ENCODE results near the gene SLC2A3.
"Not testable (repeated sequence)": the region's sequence is repeated elsewhere in the genome, so short reads cannot be mapped to it uniquely, and the experiment has no call there.

The SLC2A3 gene

DNA sequence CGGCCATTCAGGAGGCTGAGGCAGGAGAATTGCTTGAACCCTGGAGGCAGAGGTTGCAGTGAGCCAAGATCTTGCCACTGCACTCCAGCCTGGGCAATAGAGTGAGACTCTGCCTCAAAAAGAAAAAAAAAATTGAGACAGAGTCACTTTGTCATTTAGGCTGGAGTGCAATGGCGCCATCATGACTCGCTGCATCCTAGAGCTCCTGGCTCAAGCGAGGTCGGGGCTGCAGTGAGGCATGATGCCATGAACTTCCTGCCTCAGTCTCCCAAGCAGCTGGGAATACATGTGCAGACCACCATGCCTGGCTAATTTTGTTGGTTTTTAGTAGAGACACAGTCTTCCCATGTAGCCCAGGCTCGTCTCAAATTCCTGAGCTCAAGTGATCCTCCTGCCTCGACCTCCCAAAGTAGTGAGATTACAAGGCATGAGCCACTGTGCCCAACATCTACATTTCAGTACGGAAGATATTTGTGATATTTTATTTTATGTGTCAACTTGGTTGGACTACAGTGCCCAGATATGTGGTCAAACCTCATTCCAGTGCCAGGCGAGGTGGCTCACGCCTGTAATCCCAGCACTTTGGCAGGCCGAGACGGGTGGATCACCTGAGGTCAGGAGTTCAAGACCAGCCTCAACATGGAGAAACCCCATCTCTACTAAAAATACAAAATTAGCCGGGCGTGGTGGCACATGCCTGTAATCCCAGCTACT is 14.4 kb upstream of the SLC2A3 start:
- DNase-seq, result not testable (repeated sequence)

GRCh38 chr12:7948589-7949260 is 12.7 kb upstream of the SLC2A3 start:
- no peak for DNase-seq

- DNase-seq, result no peak
Measured at GRCh38 chr12:7947011-7947410, 11.0 kb upstream of the SLC2A3 start.

GRCh38 chr12:7944760-7945159 is 8.8 kb upstream of the SLC2A3 start:
- not testable (repeated sequence) for DNase-seq

GRCh38 chr12:7940906-7941305 is 4.9 kb upstream of the SLC2A3 start:
- no peak for DNase-seq

DNA sequence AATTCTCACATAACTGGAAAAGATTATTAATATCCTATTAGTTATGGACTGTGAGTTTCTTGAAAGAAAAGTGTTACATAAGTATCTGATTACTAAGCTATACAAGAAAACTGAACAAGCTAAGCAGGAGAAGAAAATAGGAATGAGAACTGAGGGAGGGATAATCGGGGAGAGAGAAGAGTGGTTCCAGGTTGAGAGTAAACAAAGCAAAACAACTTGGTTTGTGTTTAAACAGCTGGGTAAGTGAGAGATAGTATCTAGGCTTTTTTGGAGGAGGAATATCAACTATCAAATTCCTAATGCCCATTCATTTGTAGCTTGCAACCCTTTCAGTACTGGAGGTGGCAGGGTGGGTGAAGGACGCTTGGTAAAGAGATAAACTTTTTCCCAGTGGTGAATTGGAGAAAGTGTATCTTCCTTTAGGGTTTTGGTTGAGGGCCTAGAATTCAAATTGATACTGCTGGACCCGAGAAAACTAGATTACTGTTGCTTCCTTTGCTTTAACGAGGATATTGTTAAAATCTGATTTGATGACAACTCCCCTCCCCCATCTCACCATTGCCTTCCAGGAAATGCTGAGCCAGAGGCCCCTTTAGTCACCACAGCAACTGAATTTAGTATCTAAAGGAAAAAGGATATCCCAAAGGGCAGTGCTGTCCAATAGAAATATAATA is 2.0 kb upstream of the SLC2A3 start:
- DNase-seq, result peak; percentile 72

- no peak for DNase-seq
Measured at GRCh38 chr12:7934889-7935492, 996 bp downstream of the SLC2A3 start.

- no peak for DNase-seq
Measured at GRCh38 chr12:7934091-7934888, 1.7 kb downstream of the SLC2A3 start.

- DNase-seq, result peak; percentile 96
Measured at GRCh38 chr12:7933255-7933726, 2.7 kb downstream of the SLC2A3 start.

- not testable (repeated sequence) for DNase-seq
Measured at GRCh38 chr12:7932599-7933240, 3.3 kb downstream of the SLC2A3 start.

GRCh38 chr12:7929083-7929792 is 6.7 kb downstream of the SLC2A3 start:
- DNase-seq, result no peak

GRCh38 chr12:7927470-7927869 is 8.5 kb downstream of the SLC2A3 start:
- no peak for DNase-seq

DNA sequence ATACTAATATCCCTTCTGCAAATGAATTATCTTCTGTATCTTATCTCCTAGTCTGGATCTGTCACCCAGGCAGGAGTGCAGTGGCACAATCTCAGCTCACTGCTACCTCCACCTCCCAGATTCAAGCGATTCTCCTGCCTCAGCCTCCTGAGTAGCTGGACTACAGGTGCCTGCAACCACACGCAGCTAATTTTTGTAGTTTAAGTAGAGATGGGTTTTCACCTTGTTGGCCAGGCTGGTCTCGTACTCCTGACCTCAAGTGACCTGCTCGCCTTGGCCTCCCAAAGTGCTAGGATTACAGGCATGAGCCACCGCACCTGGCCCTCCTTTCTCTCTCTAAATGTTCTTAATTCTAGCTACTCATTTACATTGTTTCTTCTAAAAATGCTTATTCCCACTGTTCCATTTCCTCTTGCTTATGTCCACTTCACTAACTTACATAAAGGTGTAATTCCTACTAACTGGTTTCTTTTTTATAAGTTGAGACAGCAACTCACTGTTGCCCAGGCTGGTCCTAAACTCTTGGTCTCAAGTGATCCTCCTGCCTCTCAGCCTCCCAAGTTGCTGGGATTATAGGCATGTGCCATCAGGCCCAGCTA is 9.8 kb downstream of the SLC2A3 start:
- DNase-seq, result not testable (repeated sequence)

GRCh38 chr12:7923241-7924236 is 12.4 kb downstream of the SLC2A3 start:
- no peak for DNase-seq

DNA sequence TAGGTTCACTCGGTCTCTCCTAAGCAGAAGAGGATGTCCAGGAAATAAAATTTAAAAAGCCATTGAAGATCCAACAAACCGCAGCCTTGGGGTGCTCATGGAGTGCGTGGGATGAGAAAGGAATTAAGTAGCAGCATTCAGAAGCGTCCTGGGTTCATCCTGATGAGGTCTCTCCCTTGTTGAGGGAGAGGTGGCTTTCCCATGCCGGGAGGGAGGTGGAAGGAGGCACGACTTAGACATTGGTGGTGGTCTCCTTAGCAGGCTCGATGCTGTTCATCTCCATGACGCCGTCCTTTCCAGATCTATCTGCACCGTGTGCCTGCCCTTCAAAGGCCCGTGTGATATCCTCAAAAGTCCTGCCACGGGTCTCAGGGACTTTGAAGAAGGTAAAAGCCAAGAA is 14.8 kb downstream of the SLC2A3 start:
- not testable (repeated sequence) for DNase-seq

GRCh38 chr12:7918268-7918590 is 17.8 kb downstream of the SLC2A3 start:
- DNase-seq, result not testable (repeated sequence)

GRCh38 chr12:7917392-7918267 is 18.4 kb downstream of the SLC2A3 start:
- DNase-seq, result no peak

GRCh38 chr12:7916936-7917335 is 19.1 kb downstream of the SLC2A3 start:
- DNase-seq, result no peak

All from fibroblast of skin of right biceps (primary cell).